ENCODE results near the gene URI1.

DNA sequence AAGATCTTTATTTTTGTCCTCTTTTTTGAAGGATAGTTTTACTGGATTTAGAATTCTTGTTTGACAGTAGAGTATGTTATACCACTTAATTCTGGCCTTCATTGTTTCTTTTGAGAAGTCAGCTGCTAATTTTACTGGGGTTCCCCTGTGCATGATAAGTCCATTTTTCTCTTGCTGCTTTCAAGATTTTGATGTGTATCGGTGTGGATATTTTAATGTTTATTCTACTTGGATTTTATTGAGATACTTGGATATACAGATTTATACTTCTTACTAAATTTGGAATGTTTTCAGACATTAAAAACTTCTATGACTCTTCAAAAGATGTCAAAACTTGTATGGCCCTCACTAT lies 86.9 kb downstream of the URI1 start:
- TF ChIP-seq, protein P1, sequence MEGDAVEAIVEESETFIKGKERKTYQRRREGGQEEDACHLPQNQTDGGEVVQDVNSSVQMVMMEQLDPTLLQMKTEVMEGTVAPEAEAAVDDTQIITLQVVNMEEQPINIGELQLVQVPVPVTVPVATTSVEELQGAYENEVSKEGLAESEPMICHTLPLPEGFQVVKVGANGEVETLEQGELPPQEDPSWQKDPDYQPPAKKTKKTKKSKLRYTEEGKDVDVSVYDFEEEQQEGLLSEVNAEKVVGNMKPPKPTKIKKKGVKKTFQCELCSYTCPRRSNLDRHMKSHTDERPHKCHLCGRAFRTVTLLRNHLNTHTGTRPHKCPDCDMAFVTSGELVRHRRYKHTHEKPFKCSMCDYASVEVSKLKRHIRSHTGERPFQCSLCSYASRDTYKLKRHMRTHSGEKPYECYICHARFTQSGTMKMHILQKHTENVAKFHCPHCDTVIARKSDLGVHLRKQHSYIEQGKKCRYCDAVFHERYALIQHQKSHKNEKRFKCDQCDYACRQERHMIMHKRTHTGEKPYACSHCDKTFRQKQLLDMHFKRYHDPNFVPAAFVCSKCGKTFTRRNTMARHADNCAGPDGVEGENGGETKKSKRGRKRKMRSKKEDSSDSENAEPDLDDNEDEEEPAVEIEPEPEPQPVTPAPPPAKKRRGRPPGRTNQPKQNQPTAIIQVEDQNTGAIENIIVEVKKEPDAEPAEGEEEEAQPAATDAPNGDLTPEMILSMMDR (IDR thresholded peaks at IDR 0.05): no peak
- TF ChIP-seq RCOR1 (IDR thresholded peaks at IDR 0.05; ENCODE audit: low read length) (no peak), MXI1 (IDR thresholded peaks at IDR 0.05; ENCODE audit: low read depth, low read length) (no peak), EZH2phosphoT487 (IDR thresholded peaks at IDR 0.05; ENCODE audit: borderline replicate concordance, low read depth) (no peak), FOXJ3 (CRISPR knock-in tag; IDR thresholded peaks at IDR 0.05) (no peak), MEF2A (IDR thresholded peaks at IDR 0.05; ENCODE audit: borderline replicate concordance, low read depth) (no peak), POLR2AphosphoS5 (IDR thresholded peaks at IDR 0.05; ENCODE audit: low read depth, low read length) (no peak)
- TF ChIP-seq, protein P2, sequence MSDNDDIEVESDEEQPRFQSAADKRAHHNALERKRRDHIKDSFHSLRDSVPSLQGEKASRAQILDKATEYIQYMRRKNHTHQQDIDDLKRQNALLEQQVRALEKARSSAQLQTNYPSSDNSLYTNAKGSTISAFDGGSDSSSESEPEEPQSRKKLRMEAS (IDR thresholded peaks at IDR 0.05; ENCODE audit: low read depth): no peak

All from SK-N-SH (cell line).